ENCODE data around the gene OR5K1.

Gene OR5K1

DNA sequence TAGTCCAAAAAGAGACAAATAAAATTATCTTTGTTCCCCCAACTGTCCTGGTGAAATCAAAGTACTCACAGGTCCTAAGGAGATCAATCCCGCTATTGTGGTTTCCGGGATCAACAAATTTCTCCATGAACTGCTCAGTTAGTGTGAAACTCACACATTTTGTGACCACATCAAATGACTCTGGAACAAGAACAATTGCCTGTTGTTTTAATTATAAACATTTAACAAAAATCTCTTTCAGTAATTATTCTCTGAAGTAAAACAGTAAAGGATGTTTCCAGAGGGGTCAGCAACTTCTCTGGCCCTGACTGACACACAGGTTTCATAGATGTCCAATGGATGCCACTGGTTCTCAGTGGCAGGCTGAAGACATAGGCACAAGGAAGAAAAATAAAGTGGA is 55.8 kb downstream of the OR5K1 start:
- no peak for DNase-seq

DNA sequence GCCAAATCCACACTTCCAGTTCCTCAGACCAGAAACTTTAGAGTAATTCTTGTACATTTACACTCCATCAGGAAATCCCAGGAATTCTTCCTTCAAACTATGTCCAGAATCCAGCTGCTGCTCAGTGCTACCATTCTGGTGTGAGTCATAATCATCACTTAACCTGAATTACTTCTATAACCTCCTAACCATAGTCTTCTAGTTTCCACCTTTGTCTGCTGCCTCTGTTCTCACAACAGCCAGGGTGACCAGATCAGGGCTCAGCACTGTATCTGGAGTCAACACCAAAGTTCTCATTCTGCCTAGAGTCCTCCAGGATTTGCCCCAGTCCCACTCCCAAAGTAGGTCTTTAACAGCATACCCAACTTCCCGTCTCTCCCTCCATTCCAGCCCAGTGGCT is 56.4 kb downstream of the OR5K1 start:
- no peak for DNase-seq

- peak; percentile 55 for DNase-seq
Measured at GRCh38 chr3:98521897-98522543, 59.0 kb downstream of the OR5K1 start.
